Naive thymus-derived CD4-positive, alpha-beta T cell (primary cell): Measurements from ENCODE around the gene LRRC3C. TPM values are rescaled to one million over a fixed set of nuclear protein-coding genes. Genes with fewer than 3 reads are reported as not detected.

ENCODE experiments used
- ATAC-seq: fragments of 150-1000 bp; cut with Tn5 transposase; 2 replicates; pipeline ENCODE4 v1.10.0; 2021; ENCODE audit warnings: mild to moderate bottlenecking, moderate library complexity
- CTCF ChIA-PET: fragments of 350-600 bp; sonication (Branson Sonifier 250); formaldehyde crosslinking; loops from one replicate; lab custom pipeline; 2021; ENCODE audit warnings: antibody characterized with exemption; lab: Charles Lee
- POLR2A ChIA-PET: fragments of 350-600 bp; sonication (Branson Sonifier 250); formaldehyde crosslinking; loops from one replicate; lab custom pipeline; 2021; ENCODE audit warnings: antibody characterized with exemption, inconsistent platforms; lab: Charles Lee
- DNase-seq, 9 donors: peaks; one replicate each; pipeline versions ENCODE4 v3.0.0 to v3.0.0-alpha.2; 2020 to 2022; ENCODE audit warnings: mixed read lengths in 1 of 9
- H3K27ac ChIP-seq: one replicate; pipeline ENCODE4 v1.7.0; 2013; ENCODE audit warnings: mild to moderate bottlenecking, low read depth, low read length, moderate library complexity
- H3K27me3 ChIP-seq, 2 donors: one replicate each; pipeline ENCODE4 v1.7.0; 2013; ENCODE audit warnings: low read length in 2 of 2, mild to moderate bottlenecking in 2 of 2, moderate library complexity in 2 of 2; ENCODE audit not compliant: control insufficient read depth in 2 of 2, insufficient read depth in 2 of 2
- H3K36me3 ChIP-seq, 3 experiments: 1 replicate in 2 of 3; 2 replicates in 1 of 3; pipeline ENCODE4 v1.7.0; 2013; ENCODE audit warnings: low read length in 3 of 3, mild to moderate bottlenecking in 3 of 3, moderate library complexity in 1 of 3; ENCODE audit not compliant: insufficient read depth in 3 of 3, control insufficient read depth in 2 of 3
- H3K4me1 ChIP-seq, 2 donors: one replicate each; pipeline ENCODE4 v1.7.0; 2013; ENCODE audit warnings: low read length in 2 of 2, mild to moderate bottlenecking in 2 of 2, moderate library complexity in 1 of 2; ENCODE audit not compliant: control insufficient read depth in 2 of 2, insufficient read depth in 2 of 2
- H3K4me3 ChIP-seq: 2 replicates; pipeline ENCODE4 v1.7.0; 2013; ENCODE audit warnings: mild to moderate bottlenecking, low read length
- H3K9me3 ChIP-seq, 3 experiments: 1 replicate in 2 of 3; 2 replicates in 1 of 3; pipeline ENCODE4 v1.7.0; 2013; ENCODE audit warnings: low read length in 3 of 3; ENCODE audit not compliant: control insufficient read depth in 2 of 3
- H3K27ac Mint-ChIP-seq, 9 donors: one replicate each; pipeline ENCODE4 v1.8.0; 2020 to 2022; ENCODE audit warnings: mixed read lengths in 9 of 9, mild to moderate bottlenecking in 8 of 9, moderate library complexity in 5 of 9, inconsistent platforms in 2 of 9
- H3K27me3 Mint-ChIP-seq, 5 donors: one replicate each; pipeline ENCODE4 v1.8.0; 2021 to 2022; ENCODE audit warnings: mixed read lengths in 5 of 5, mild to moderate bottlenecking in 1 of 5
- H3K36me3 Mint-ChIP-seq, 5 donors: one replicate each; pipeline ENCODE4 v1.8.0; 2020 to 2022; ENCODE audit warnings: mixed read lengths in 5 of 5, mild to moderate bottlenecking in 3 of 5, inconsistent platforms in 1 of 5
- H3K4me1 Mint-ChIP-seq, 7 donors: one replicate each; pipeline ENCODE4 v1.8.0; 2020 to 2022; ENCODE audit warnings: mixed read lengths in 7 of 7, mild to moderate bottlenecking in 3 of 7, inconsistent platforms in 1 of 7
- H3K4me3 Mint-ChIP-seq, 10 donors: one replicate each; pipeline ENCODE4 v1.8.0; 2020 to 2022; ENCODE audit warnings: mild to moderate bottlenecking in 10 of 10, mixed read lengths in 10 of 10, moderate library complexity in 6 of 10, inconsistent platforms in 2 of 10
- H3K9me3 Mint-ChIP-seq, 11 donors: one replicate each; pipeline ENCODE4 v1.8.0; 2020 to 2022; ENCODE audit warnings: mixed read lengths in 11 of 11, mild to moderate bottlenecking in 4 of 11, inconsistent platforms in 1 of 11, moderate library complexity in 1 of 11
- intact Hi-C, 2 donors: fragments of 100-400 bp; cut with micrococcal nuclease; formaldehyde crosslinking; loops; one replicate each; pipeline ENCODE4 v1.15.1; 2023
- polyA plus RNA-seq, 2 donors: library from polyadenylated mRNA; unstranded; fragments of 300-500 nt; fragmentation: Illumina TruSeq; gene quantifications; one replicate each; pipeline ENCODE4 v1.2.3, GENCODE V29; 2021
- total RNA-seq, 6 experiments: library from RNA in 5 of 6; stranded (reverse) in 5 of 6; gene quantifications; 1 replicate in 5 of 6; 2 replicates in 1 of 6; pipeline ENCODE4 v1.2.3 and lab custom pipeline; 2021 to 2026

LRRC3C gene
- total and polyA plus RNA-seq, 7 experiments from 2014 or later, result 0.27 TPM; not detected in 6

DNA sequence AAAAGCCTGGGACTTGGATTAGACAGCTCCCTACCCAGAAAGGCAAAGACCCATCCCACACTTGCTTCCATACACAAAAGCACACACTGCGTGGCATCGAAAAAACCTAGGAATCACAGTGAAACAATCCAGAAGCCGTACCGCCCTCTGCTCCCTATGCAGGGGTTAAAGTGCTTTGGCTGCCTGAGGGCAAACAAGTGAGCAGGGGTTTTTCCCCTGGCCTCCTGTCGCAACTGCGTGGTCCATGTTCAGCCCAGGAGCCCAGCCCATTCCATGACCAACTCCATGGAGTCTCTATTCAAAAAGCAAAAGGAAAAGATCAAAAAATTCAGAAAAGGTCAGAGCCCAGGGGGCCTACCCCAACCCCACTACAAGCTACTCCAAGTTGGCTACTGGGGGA lies 5.5 kb upstream of the LRRC3C start:
- DNase-seq (no peak), ATAC-seq (no peak)
- Histone ChIP-seq H3K9me3 (no peaks in the 10 kb centered on the region), H3K36me3 (peaks cover 15 to 60% (median 19%) of the 10 kb centered on the region in 3 experiments), H3K27me3 (no peaks in the 10 kb centered on the region), H3K4me3 (no peak overlapping the region), H3K4me1 (peaks cover 59 to 72% of the 10 kb centered on the region in 2 donors), H3K27ac (peak overlapping the region; percentile 87)
- H3K9me3 Mint-ChIP-seq, result no peaks in the 10 kb centered on the region
- no peaks in the 10 kb centered on the region for H3K27me3 Mint-ChIP-seq
- intact Hi-C loops, result no loop called here
- peak overlapping the region; percentile 54 to 96 (median 91) for H3K27ac Mint-ChIP-seq
- peaks cover 21 to 87% (median 81%) of the 10 kb centered on the region in 7 donors for H3K4me1 Mint-ChIP-seq
- CTCF ChIA-PET, result interaction anchor here (1.4 to 1.6 kb wide), 2 partner anchors 50 to 300 kb away, joined by 4 read pairs; no protein-coding TSS in a partner anchor
- H3K36me3 Mint-ChIP-seq, result peaks cover 11 to 74% (median 36%) of the 10 kb centered on the region in 5 donors
- POLR2A ChIA-PET, result interaction anchor here (0.7 to 1.5 kb wide), 2 partner anchors 13 to 191 kb away, joined by 4 read pairs; no protein-coding TSS in a partner anchor
- H3K4me3 Mint-ChIP-seq, result peak overlapping the region; percentile 38 to 97 (median 58)

DNA sequence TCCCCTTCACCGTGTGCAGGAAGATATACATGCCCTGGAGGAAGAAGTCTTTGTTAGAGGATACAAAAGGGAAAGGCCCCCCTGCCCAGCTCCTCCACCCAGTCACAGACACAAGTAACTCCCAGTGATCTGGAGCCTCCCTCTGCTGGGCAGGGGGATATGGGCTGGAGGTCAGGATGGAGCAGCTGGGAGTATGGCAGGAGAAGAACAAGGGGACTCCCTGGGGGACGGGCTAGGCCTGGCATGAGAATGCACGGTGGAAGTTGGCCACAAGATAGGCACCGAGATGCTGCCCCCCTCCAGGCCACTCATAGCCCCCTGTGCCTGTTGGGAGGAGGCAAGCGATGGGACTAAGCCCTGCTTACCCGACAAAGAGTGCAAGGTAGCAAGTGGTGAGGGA lies 4.3 kb upstream of the LRRC3C start:
- peaks cover 67 to 74% of the 10 kb centered on the region in 2 donors for H3K4me1 ChIP-seq
- H3K4me1 Mint-ChIP-seq, result peaks cover 26 to 83% (median 81%) of the 10 kb centered on the region in 7 donors
- intact Hi-C loops, result no loop called here
- CTCF ChIA-PET, result interaction anchor here (1.6 kb wide), 1 partner anchor 301 kb away, joined by 4 read pairs; no protein-coding TSS in a partner anchor
- peaks cover 11 to 64% (median 31%) of the 10 kb centered on the region in 5 donors for H3K36me3 Mint-ChIP-seq
- no peak overlapping the region for H3K4me3 ChIP-seq
- H3K27ac Mint-ChIP-seq, result peak overlapping the region; percentile 58 to 96 (median 86)
- H3K27ac ChIP-seq, result peak overlapping the region; percentile 87
- no peaks in the 10 kb centered on the region for H3K9me3 ChIP-seq
- ATAC-seq (no peak), DNase-seq (no peak)
- no peaks in the 10 kb centered on the region for H3K9me3 Mint-ChIP-seq
- no peaks in the 10 kb centered on the region for H3K27me3 Mint-ChIP-seq
- peak overlapping the region; percentile 29 to 97 (median 62) for H3K4me3 Mint-ChIP-seq
- no peaks in the 10 kb centered on the region for H3K27me3 ChIP-seq
- POLR2A ChIA-PET, result interaction anchor here (0.8 to 1.5 kb wide), 4 partner anchors 12 to 190 kb away, joined by 3 to 4 read pairs (median 4); no protein-coding TSS in a partner anchor
- H3K36me3 ChIP-seq, result peaks cover 15 to 64% (median 16%) of the 10 kb centered on the region in 3 experiments

DNA sequence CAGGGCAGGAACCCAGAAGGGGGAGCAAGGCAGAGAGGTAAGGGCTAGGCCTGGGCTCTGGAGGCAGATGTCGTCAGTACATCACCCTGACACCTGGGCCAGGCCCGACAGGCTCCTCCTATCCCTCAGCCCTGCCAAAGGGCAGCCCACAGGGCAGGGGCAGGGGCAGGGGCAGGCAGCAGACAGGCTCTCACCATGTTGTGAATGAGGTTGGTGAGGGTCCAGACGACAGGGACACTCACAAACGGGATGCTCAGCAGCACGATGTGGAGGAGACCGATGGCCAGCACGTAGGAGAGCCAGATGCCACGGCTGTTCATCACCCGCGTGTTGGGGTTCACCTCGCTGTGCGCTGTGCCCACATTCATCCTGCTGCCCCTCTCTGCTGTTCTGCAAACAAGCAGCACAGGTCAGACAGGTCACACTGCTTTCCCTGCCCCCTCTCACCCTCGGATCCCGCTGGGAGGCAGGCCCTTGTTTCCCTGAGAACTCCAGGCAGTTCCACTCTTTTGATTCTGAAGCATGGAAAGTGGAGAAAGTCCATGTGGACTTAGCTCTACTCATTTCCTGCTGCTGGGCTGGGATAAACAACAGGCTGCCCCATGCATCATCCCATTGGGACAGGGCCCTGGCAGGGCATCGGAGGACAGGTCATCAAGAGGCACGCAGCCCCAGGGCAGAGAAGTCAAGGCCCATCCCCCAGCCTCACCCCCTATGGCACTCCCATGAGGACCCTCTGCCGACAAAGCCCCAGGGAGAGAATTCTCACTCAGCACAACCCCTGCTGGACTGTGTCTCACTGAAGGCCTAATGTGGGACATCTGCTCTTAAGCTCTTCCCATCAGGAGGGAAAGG lies 3.5 kb upstream of the LRRC3C start:
- no peak for DNase-seq
- no peaks in the 10 kb centered on the region for H3K9me3 Mint-ChIP-seq
- intact Hi-C loops, result no loop called here
- Histone ChIP-seq H3K27me3 (no peaks in the 10 kb centered on the region), H3K4me3 (peak overlapping the region; percentile 82), H3K4me1 (peaks cover 67 to 75% of the 10 kb centered on the region in 2 donors), H3K27ac (peak overlapping the region; percentile 87), H3K36me3 (peaks cover 15 to 61% (median 16%) of the 10 kb centered on the region in 3 experiments), H3K9me3 (no peaks in the 10 kb centered on the region)
- ChIA-PET POLR2A (interaction anchor here (0.9 kb wide), 1 partner anchor 28 kb away, joined by 3 read pairs; no protein-coding TSS in a partner anchor), CTCF (interaction anchor here (0.6 to 1.6 kb wide), 3 partner anchors 44 to 302 kb away, joined by 3 to 4 read pairs (median 4); no protein-coding TSS in a partner anchor)
- peaks cover 11 to 57% (median 26%) of the 10 kb centered on the region in 5 donors for H3K36me3 Mint-ChIP-seq
- H3K4me1 Mint-ChIP-seq, result peaks cover 24 to 80% (median 75%) of the 10 kb centered on the region in 7 donors
- peak overlapping the region; percentile 90 to 98 (median 92) for H3K4me3 Mint-ChIP-seq
- ATAC-seq, result no peak
- H3K27ac Mint-ChIP-seq, result peak overlapping the region; percentile 84 to 97 (median 93)
- no peaks in the 10 kb centered on the region for H3K27me3 Mint-ChIP-seq

DNA sequence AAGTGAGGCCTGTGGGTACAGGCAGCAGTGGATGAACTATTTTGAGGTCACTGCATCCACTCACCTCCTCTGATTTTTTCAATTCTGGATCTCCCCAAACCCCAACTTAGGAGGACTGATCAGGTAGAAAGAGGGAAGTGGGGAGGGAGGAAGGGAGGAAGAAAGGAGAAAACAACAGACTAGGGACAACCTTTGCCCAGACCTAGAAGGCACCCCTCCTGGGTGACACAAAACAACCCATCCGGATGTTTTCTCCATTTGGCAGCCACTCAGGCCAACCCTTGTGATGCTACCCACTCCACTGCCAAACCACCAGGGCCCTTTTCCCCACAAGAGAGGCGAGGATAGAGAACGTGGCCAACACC lies 2.9 kb upstream of the LRRC3C start:
- H3K27me3 ChIP-seq, result no peaks in the 10 kb centered on the region
- peaks cover 67 to 75% of the 10 kb centered on the region in 2 donors for H3K4me1 ChIP-seq
- H3K27ac Mint-ChIP-seq, result peak overlapping the region; percentile 84 to 97 (median 93)
- H3K27ac ChIP-seq, result peak overlapping the region; percentile 87
- no peaks in the 10 kb centered on the region for H3K9me3 Mint-ChIP-seq
- ChIA-PET CTCF (interaction anchor here (0.6 to 0.7 kb wide), 2 partner anchors 44 to 59 kb away, joined by 3 to 4 read pairs; no protein-coding TSS in a partner anchor), POLR2A (no interaction called here)
- peaks cover 11 to 53% (median 25%) of the 10 kb centered on the region in 5 donors for H3K36me3 Mint-ChIP-seq
- peaks cover 24 to 82% (median 71%) of the 10 kb centered on the region in 7 donors for H3K4me1 Mint-ChIP-seq
- peak overlapping the region; percentile 90 to 98 (median 92) for H3K4me3 Mint-ChIP-seq
- peak overlapping the region; percentile 82 for H3K4me3 ChIP-seq
- peaks cover 15 to 57% (median 16%) of the 10 kb centered on the region in 3 experiments for H3K36me3 ChIP-seq
- DNase-seq (no peak), ATAC-seq (no peak)
- H3K9me3 ChIP-seq, result no peaks in the 10 kb centered on the region
- no peaks in the 10 kb centered on the region for H3K27me3 Mint-ChIP-seq
- intact Hi-C loops, result loop anchor here in 1 of 2 donors (5.0 kb wide), 2 partner anchors 147 to 287 kb away; partner anchors contain the start of gene STARD3

DNA sequence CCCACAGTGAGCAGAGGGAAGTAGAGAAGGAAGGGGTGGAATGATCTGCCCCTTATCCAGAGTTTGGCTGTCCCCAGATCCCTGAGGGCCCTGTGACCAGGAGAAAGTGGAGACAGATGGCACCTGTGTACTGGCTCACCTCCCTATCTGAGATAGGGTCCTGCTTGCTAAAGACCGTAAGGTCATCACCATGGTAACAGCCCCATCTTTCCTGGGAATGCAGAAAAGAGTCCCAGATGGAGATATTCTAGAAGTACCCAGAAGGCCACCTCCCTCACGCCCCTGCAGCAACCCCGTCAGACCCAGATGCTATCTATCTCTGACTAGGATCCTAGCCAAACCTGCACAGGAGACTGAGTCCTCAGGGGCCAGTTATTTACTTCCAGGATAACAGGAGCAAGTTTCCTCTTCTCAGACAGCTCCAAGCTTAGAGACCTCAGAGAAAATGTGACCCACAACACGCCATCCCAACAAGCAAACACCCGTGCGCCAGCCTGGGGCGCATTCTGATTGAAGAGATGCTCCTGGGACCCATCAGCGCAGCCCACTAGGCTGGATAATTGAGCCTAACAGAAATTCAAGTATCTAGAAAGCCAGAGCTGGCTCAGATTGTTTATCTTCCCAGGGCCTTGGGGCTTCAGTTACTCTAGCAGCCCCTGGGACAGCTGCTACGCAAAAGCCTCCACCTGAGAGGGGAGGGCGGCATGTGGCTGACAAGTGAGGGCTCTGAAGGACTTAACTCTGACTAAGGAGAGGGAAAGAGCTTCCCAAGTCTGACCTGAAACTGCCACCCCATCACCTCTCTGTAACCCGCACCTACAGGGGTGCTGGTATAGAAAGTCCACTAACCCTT lies 2.0 kb upstream of the LRRC3C start:
- peak in 1 of 9 donors; percentile 10 for DNase-seq
- ATAC-seq, result no peak
- no peaks in the 10 kb centered on the region for H3K27me3 ChIP-seq
- no peaks in the 10 kb centered on the region for H3K9me3 Mint-ChIP-seq
- peak overlapping the region; percentile 82 for H3K4me3 ChIP-seq
- H3K36me3 ChIP-seq, result peaks cover 12 to 49% (median 15%) of the 10 kb centered on the region in 3 experiments
- H3K4me1 Mint-ChIP-seq, result peaks cover 20 to 77% (median 64%) of the 10 kb centered on the region in 7 donors
- no peaks in the 10 kb centered on the region for H3K9me3 ChIP-seq
- CTCF ChIA-PET, result no interaction called here
- peak overlapping the region; percentile 85 to 97 (median 93) for H3K27ac Mint-ChIP-seq
- H3K4me3 Mint-ChIP-seq, result peak overlapping the region; percentile 90 to 98 (median 92)
- no peaks in the 10 kb centered on the region for H3K27me3 Mint-ChIP-seq
- H3K27ac ChIP-seq, result peak overlapping the region; percentile 87
- intact Hi-C loops, result loop anchor here (1.0 to 5.0 kb wide), 12 partner anchors 8 to 464 kb away; partner anchors contain the start of genes STARD3 (in 2 of the 2), CDK12 (in 1 of the 2) and IKZF3 (in 1 of the 2)
- H3K36me3 Mint-ChIP-seq, result peaks cover 8 to 47% (median 21%) of the 10 kb centered on the region in 5 donors
- H3K4me1 ChIP-seq, result peaks cover 61 to 68% of the 10 kb centered on the region in 2 donors
- POLR2A ChIA-PET, result interaction anchor here (0.6 to 2.5 kb wide), 18 partner anchors 8 to 439 kb away, joined by 3 to 14 read pairs (median 4); partner anchors contain the start of gene PSMD3
